Smooth muscle cell (in vitro differentiated cells): ENCODE data around the gene IDH3A. TPM values are rescaled to one million over a fixed set of nuclear protein-coding genes. Genes with fewer than 3 reads are reported as not detected.

Experiments used
- DNase-seq: peaks from one replicate; lab custom pipeline; 2025; ENCODE audit not compliant: unreplicated experiment; lab: John Stamatoyannopoulos, UW
- H2AFZ ChIP-seq: fragments of 200-600 bp; sonication (generic); 2 replicates; pipeline ENCODE4 v1.6.0; 2016; ENCODE audit warnings: antibody characterized with exemption, low read depth, mild to moderate bottlenecking
- H3F3A ChIP-seq: fragments of 200-600 bp; sonication (generic); 2 replicates; pipeline ENCODE4 v1.6.0; 2017; ENCODE audit warnings: antibody characterized with exemption, low read depth
- H3K27ac ChIP-seq: fragments of 200-600 bp; sonication (generic); 2 replicates; pipeline ENCODE4 v1.5.1; 2016; ENCODE audit warnings: low read depth, mild to moderate bottlenecking
- H3K27me3 ChIP-seq: fragments of 200-600 bp; sonication (generic); 2 replicates; pipeline ENCODE4 v1.6.1; 2016; ENCODE audit warnings: low read depth, mild to moderate bottlenecking
- H3K36me3 ChIP-seq: fragments of 200-600 bp; sonication (generic); 2 replicates; pipeline ENCODE4 v1.5.1; 2016; ENCODE audit warnings: low read depth
- H3K4me1 ChIP-seq: fragments of 200-600 bp; sonication (generic); 2 replicates; pipeline ENCODE4 v1.5.1; 2016; ENCODE audit warnings: low read depth
- H3K4me2 ChIP-seq: fragments of 200-600 bp; sonication (generic); 2 replicates; pipeline ENCODE4 v1.6.0; 2016; ENCODE audit warnings: mild to moderate bottlenecking
- H3K4me3 ChIP-seq: fragments of 200-600 bp; sonication (generic); 2 replicates; pipeline ENCODE4 v1.5.1; 2016; ENCODE audit warnings: mild to moderate bottlenecking
- H3K79me2 ChIP-seq: fragments of 200-600 bp; sonication (generic); 2 replicates; pipeline ENCODE4 v1.6.0; 2016; ENCODE audit warnings: low read depth, mild to moderate bottlenecking
- H3K9ac ChIP-seq: fragments of 200-600 bp; sonication (generic); 2 replicates; pipeline ENCODE4 v1.6.0; 2016; ENCODE audit warnings: low read depth
- H3K9me3 ChIP-seq: fragments of 200-600 bp; sonication (generic); replicated peaks from 2 replicates; pipeline ENCODE4 v1.5.1; 2016; ENCODE audit warnings: low read depth
- H4K20me1 ChIP-seq: fragments of 200-600 bp; sonication (generic); 2 replicates; pipeline ENCODE4 v1.6.0; 2016; ENCODE audit warnings: low read depth
- WGBS: methylation state at CpG from one replicate; pipeline ENCODE4 v1.1.7; 2016; ENCODE audit warnings: low lambda C conversion rate; 5-methylcytosine and 5-hydroxymethylcytosine counted together
- polyA plus RNA-seq: library from polyadenylated mRNA; unstranded; fragments of >200 nt; fragmentation: Nextera tagmentation; extraction: Ambion mirVana; gene quantifications from 2 replicates; pipeline ENCODE4 v1.2.1, GENCODE V29; 2016
- total RNA-seq: library from RNA; depleted of rRNA; stranded (reverse); fragments of >200 nt; gene quantifications from 2 replicates; pipeline ENCODE4 v1.2.3, GENCODE V29; 2014
- TF ChIP-seq, protein P1 (sequence below): fragments of 200-600 bp; sonication (generic); IDR thresholded peaks from 2 replicates; pipeline ENCODE4 v1.5.1; 2017; ENCODE audit warnings: borderline replicate concordance, mild to moderate bottlenecking, antibody characterized with exemption; ENCODE audit not compliant: insufficient read depth, poor library complexity, severe bottlenecking

The IDH3A gene
- total and polyA plus RNA-seq, 2 experiments from 2014 or later = 31.3 to 56.9 TPM

GRCh38 chr15:78154955-78155354 is 5.8 kb downstream of the IDH3A start:
- Histone ChIP-seq H3K4me2 (no peak overlapping the region), H3K9me3 (no peaks in the 10 kb centered on the region), H3K4me1 (peaks cover 4% of the 10 kb centered on the region), H3K4me3 (no peak overlapping the region), H2AFZ (no peak overlapping the region), H4K20me1 (peaks cover 37% of the 10 kb centered on the region), H3K79me2 (peaks cover 47% of the 10 kb centered on the region), H3K36me3 (no peaks in the 10 kb centered on the region), H3K27ac (no peak overlapping the region), H3K9ac (no peak overlapping the region), H3K27me3 (no peaks in the 10 kb centered on the region), H3F3A (no peaks in the 10 kb centered on the region)
- no peak for DNase-seq
- 97% methylated on average over 3 of the region's 3 CpGs for WGBS
- TF ChIP-seq, protein P1, sequence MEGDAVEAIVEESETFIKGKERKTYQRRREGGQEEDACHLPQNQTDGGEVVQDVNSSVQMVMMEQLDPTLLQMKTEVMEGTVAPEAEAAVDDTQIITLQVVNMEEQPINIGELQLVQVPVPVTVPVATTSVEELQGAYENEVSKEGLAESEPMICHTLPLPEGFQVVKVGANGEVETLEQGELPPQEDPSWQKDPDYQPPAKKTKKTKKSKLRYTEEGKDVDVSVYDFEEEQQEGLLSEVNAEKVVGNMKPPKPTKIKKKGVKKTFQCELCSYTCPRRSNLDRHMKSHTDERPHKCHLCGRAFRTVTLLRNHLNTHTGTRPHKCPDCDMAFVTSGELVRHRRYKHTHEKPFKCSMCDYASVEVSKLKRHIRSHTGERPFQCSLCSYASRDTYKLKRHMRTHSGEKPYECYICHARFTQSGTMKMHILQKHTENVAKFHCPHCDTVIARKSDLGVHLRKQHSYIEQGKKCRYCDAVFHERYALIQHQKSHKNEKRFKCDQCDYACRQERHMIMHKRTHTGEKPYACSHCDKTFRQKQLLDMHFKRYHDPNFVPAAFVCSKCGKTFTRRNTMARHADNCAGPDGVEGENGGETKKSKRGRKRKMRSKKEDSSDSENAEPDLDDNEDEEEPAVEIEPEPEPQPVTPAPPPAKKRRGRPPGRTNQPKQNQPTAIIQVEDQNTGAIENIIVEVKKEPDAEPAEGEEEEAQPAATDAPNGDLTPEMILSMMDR = no peak

GRCh38 chr15:78155355-78155939 is 6.3 kb downstream of the IDH3A start:
- Histone ChIP-seq H3F3A (no peaks in the 10 kb centered on the region), H2AFZ (no peak overlapping the region), H3K79me2 (peaks cover 42% of the 10 kb centered on the region), H3K4me1 (no peaks in the 10 kb centered on the region), H4K20me1 (peaks cover 32% of the 10 kb centered on the region), H3K4me2 (no peak overlapping the region), H3K36me3 (no peaks in the 10 kb centered on the region), H3K9me3 (no peaks in the 10 kb centered on the region), H3K9ac (no peak overlapping the region), H3K27ac (no peak overlapping the region), H3K27me3 (no peaks in the 10 kb centered on the region), H3K4me3 (no peak overlapping the region)
- no peak for DNase-seq
- WGBS = 93% methylated on average over 4 of the region's 4 CpGs
- TF ChIP-seq, protein P1 = no peak

DNA sequence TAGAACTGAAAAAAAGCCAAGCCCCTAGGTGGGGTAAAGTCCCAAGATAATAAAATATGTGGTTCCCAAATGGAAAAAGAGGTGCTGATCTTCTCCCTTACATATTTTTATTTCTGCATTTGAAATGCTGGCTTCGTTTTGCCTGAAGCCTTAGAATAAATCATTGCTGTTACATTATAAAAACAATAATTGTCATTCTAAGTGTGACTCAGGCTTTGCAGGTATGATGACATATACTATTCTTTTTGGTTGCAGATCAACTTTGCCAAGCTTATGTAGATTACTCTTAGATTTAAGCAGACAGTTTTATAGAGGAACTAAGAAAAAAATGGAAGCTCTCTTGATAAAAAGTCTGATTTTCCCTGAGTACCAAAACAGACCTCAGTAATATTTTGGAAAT is 7.5 kb downstream of the IDH3A start:
- Histone ChIP-seq H3K9me3 (no peaks in the 10 kb centered on the region), H3F3A (no peaks in the 10 kb centered on the region), H3K79me2 (peaks cover 30% of the 10 kb centered on the region), H3K27ac (no peak overlapping the region), H3K9ac (no peak overlapping the region), H2AFZ (no peak overlapping the region), H3K4me3 (no peak overlapping the region), H3K4me1 (no peaks in the 10 kb centered on the region), H3K27me3 (no peaks in the 10 kb centered on the region), H3K36me3 (no peaks in the 10 kb centered on the region), H4K20me1 (peaks cover 25% of the 10 kb centered on the region), H3K4me2 (no peak overlapping the region)
- TF ChIP-seq, protein P1 = no peak
- DNase-seq = no peak
- WGBS = 65% methylated on average over 1 of the region's 1 CpG

GRCh38 chr15:78157203-78157602 is 8.0 kb downstream of the IDH3A start:
- Histone ChIP-seq H3K9ac (no peak overlapping the region), H3K9me3 (no peaks in the 10 kb centered on the region), H3K27me3 (no peaks in the 10 kb centered on the region), H3K4me2 (no peak overlapping the region), H2AFZ (no peak overlapping the region), H3K79me2 (peaks cover 24% of the 10 kb centered on the region), H3F3A (no peaks in the 10 kb centered on the region), H3K4me1 (no peaks in the 10 kb centered on the region), H4K20me1 (peaks cover 25% of the 10 kb centered on the region), H3K36me3 (no peaks in the 10 kb centered on the region), H3K27ac (no peak overlapping the region), H3K4me3 (no peak overlapping the region)
- TF ChIP-seq, protein P1 = no peak
- 31% methylated on average over 2 of the region's 2 CpGs for WGBS
- DNase-seq = no peak
